Measurements from ENCODE around the gene RBMS2. TPM values are rescaled to one million over a fixed set of nuclear protein-coding genes. Genes with fewer than 3 reads are reported as not detected.
"Not testable (repeated sequence)": the region's sequence is repeated elsewhere in the genome, so short reads cannot be mapped to it uniquely, and the experiment has no call there.

RBMS2 gene
- polyA plus RNA-seq, 4 donors: 2.0 to 23.4 (median 5.8) TPM

DNA sequence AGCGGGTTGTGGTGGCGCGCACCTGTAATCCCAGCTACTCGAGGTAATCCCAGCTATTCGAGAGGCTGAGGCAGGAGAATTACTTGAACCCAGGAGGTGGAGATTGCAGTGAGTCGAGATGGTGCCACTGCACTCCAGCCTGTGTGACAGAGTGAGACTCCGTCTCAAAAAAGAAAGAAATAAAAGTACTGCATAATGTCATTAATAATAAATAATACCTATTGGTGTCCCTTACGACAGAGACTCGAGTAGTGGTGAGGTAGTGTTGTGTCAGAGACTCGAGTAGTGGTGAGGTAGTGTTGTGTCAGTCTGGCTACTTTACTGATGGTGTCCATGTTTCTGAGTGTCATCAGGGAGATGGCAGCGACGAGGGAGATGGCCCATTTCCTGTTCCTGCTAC, 34.9 kb upstream of the RBMS2 start:
- no peak for FAIRE-seq
- DNase-seq: no peak
- no peak overlapping the region for H3K4me3 ChIP-seq (ENCODE audit: low read depth in 1 of 3, low read length in 3 of 3)
- H3K36me3 ChIP-seq (ENCODE audit: control insufficient read depth in 3 of 3, insufficient read depth in 2 of 3, low read depth in 1 of 3, low read length in 3 of 3): no peaks in the 10 kb centered on the region
- peaks cover 0 to 4% of the 10 kb centered on the region in 2 donors for H3K9me3 ChIP-seq (ENCODE audit: control insufficient read depth in 2 of 2, insufficient read depth in 1 of 2, low read depth in 1 of 2, low read length in 1 of 2)
- H3K4me1 ChIP-seq (ENCODE audit: control insufficient read depth in 3 of 3, insufficient read depth in 2 of 3, low read depth in 1 of 3, low read length in 2 of 3): peaks cover 0 to 14% (median 4%) of the 10 kb centered on the region in 3 donors
- WGBS, 3 donors: 84 to 87% (median 85%) methylated on average over 12 of the region's 12 CpGs
- H3K27me3 ChIP-seq (ENCODE audit: control insufficient read depth in 3 of 3, insufficient read depth in 3 of 3, low read length in 3 of 3): peaks cover 0 to 23% (median 1%) of the 10 kb centered on the region in 3 donors
- H3K27ac ChIP-seq (ENCODE audit: low read depth in 1 of 3, low read length in 2 of 3): no peak overlapping the region

DNA sequence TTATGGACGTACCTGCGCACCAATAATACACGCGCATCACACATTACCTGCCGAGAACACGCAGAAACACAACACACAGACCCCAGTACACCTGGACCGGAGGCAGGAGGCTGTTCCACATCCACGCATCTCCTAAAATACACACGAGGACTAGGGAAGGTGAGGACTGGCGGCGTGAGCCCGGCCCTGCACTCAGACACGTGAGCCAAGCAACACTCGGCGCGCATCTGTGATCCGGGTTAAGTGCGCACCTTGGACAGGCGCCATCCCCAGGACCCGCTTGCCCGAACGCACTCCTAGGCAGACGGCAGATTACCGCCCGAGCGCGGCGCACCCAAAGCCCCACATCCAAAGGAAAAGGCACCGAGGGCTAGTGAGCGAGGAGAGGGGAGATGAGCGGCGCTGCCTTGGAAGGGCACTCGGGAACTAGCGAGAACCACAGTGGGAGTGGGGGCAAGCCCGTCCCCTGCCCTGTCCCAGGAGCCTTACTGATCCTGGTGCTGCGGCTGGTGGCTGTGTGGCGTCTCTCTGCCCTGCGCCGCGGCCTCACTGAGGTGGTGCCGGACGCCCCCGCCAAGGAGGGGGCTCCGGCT, 34.1 kb upstream of the RBMS2 start:
- H3K27me3 ChIP-seq (ENCODE audit: control insufficient read depth in 3 of 3, insufficient read depth in 3 of 3, low read length in 3 of 3): peaks cover 0 to 23% (median 1%) of the 10 kb centered on the region in 3 donors
- H3K4me1 ChIP-seq (ENCODE audit: control insufficient read depth in 3 of 3, insufficient read depth in 2 of 3, low read depth in 1 of 3, low read length in 2 of 3): peaks cover 0 to 14% (median 4%) of the 10 kb centered on the region in 3 donors
- DNase-seq: peak; percentile 34 to 69
- no peak for FAIRE-seq
- peak overlapping the region in 1 of 3 donors; percentile 11 for H3K27ac ChIP-seq (ENCODE audit: low read depth in 1 of 3, low read length in 2 of 3)
- H3K36me3 ChIP-seq (ENCODE audit: control insufficient read depth in 3 of 3, insufficient read depth in 2 of 3, low read depth in 1 of 3, low read length in 3 of 3): no peaks in the 10 kb centered on the region
- peaks cover 0 to 4% of the 10 kb centered on the region in 2 donors for H3K9me3 ChIP-seq (ENCODE audit: control insufficient read depth in 2 of 2, insufficient read depth in 1 of 2, low read depth in 1 of 2, low read length in 1 of 2)
- WGBS, 3 donors: 1 to 5% (median 5%) methylated on average over 43 to 44 of the region's 44 CpGs
- H3K4me3 ChIP-seq (ENCODE audit: low read depth in 1 of 3, low read length in 3 of 3): peak overlapping the region; percentile 45 to 58 (median 49)

DNA sequence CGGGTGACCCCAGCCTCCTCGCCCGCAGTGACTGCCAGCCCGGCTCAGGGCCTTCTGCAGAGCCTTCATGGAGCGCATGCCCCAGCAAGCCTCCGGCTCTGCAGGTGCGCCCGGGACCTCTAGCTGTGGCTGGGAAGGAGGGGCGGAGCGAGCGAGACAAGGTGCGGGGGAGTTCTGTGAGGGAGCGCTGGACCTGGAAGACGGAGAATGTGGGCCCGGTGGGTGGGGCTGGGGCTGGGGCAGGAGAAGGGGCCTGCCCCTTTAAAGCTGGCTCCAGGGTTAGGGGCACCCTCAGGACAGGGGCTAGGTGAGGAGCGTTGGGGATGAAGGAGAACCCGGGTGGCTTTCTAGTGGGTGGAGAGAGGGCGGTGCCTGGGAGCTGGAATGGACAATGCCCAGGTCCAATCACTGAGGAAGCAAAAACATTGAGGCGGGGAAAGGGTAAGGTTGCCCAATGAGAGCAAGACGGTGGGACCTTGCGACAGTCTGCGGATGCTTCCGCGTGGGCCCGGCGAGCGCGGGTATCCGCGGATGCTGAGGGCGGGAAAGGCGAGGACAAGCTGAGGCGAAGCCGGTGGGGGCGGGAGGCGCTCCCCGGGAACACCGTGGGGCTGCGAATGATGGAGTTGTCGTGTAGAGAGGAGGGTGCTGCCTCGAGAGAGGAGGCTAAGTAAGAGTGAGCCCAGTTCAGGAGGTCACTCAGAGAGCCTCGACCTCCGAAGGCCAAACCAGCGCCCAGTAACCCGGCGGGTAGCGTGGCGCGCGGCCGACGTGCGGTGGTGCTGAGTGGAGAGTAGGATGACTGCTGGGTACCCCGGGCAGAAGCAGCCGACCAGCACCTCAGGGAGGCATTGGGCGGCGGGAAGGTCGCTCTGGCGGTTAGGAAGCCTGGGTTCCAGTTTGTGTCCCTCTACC, 33.3 kb upstream of the RBMS2 start, which contains the start of gene GLS2:
Gene GLS2, minus strand, starts transcription at position 121 of the 915 bp plus-strand sequence. Its CDS starts 43 bp downstream, at position 78.
- DNase-seq (peak; percentile 87 to 89), FAIRE-seq (no peak)
- Histone ChIP-seq H3K27ac (ENCODE audit: low read depth in 1 of 3, low read length in 2 of 3) (peak within 1 kb of the TSS in 1 of 3 donors; percentile 11), H3K27me3 (ENCODE audit: control insufficient read depth in 3 of 3, insufficient read depth in 3 of 3, low read length in 3 of 3) (peaks cover 0 to 23% (median 1%) of the 10 kb centered on the region in 3 donors), H3K36me3 (ENCODE audit: control insufficient read depth in 3 of 3, insufficient read depth in 2 of 3, low read depth in 1 of 3, low read length in 3 of 3) (no peaks in the 10 kb centered on the region), H3K4me3 (ENCODE audit: low read depth in 1 of 3, low read length in 3 of 3) (peak within 1 kb of the TSS; percentile 45 to 58 (median 49)), H3K9me3 (ENCODE audit: control insufficient read depth in 2 of 2, insufficient read depth in 1 of 2, low read depth in 1 of 2, low read length in 1 of 2) (peaks cover 0 to 4% of the 10 kb centered on the region in 2 donors), H3K4me1 (ENCODE audit: control insufficient read depth in 3 of 3, insufficient read depth in 2 of 3, low read depth in 1 of 3, low read length in 2 of 3) (peaks cover 0 to 14% (median 4%) of the 10 kb centered on the region in 3 donors)
- 16 to 22% (median 20%) methylated on average over 57 to 59 of the region's 59 CpGs for WGBS, 3 donors

DNA sequence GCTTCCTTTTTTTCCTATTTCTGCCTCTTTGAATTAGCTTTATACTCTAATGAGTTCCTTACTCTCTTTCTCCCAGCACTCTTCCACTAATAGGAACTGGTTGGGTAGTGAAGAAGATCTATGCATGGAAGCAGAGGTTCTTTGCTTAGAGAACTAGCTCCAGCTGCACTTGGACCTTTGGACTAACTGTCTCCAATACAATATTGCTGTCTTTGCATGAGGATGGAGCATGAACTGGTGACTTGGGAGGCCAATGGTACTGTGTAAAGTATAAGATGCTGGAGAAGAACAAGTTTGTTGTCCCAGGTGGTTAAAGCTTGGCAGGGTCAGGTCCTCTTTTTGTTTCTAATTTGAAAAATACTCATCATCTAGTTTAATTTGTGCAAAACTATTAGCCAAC, 31.3 kb upstream of the RBMS2 start:
- Histone ChIP-seq H3K36me3 (ENCODE audit: control insufficient read depth in 3 of 3, insufficient read depth in 2 of 3, low read depth in 1 of 3, low read length in 3 of 3) (no peaks in the 10 kb centered on the region), H3K4me3 (ENCODE audit: low read depth in 1 of 3, low read length in 3 of 3) (no peak overlapping the region), H3K27ac (ENCODE audit: low read depth in 1 of 3, low read length in 2 of 3) (no peak overlapping the region), H3K4me1 (ENCODE audit: control insufficient read depth in 3 of 3, insufficient read depth in 2 of 3, low read depth in 1 of 3, low read length in 2 of 3) (peaks cover 0 to 14% (median 4%) of the 10 kb centered on the region in 3 donors), H3K27me3 (ENCODE audit: control insufficient read depth in 3 of 3, insufficient read depth in 3 of 3, low read length in 3 of 3) (peaks cover 0 to 23% (median 1%) of the 10 kb centered on the region in 3 donors), H3K9me3 (ENCODE audit: control insufficient read depth in 2 of 2, insufficient read depth in 1 of 2, low read depth in 1 of 2, low read length in 1 of 2) (peaks cover 0 to 22% of the 10 kb centered on the region in 2 donors)
- FAIRE-seq (no peak), DNase-seq (peak; percentile 37 to 54)

DNA sequence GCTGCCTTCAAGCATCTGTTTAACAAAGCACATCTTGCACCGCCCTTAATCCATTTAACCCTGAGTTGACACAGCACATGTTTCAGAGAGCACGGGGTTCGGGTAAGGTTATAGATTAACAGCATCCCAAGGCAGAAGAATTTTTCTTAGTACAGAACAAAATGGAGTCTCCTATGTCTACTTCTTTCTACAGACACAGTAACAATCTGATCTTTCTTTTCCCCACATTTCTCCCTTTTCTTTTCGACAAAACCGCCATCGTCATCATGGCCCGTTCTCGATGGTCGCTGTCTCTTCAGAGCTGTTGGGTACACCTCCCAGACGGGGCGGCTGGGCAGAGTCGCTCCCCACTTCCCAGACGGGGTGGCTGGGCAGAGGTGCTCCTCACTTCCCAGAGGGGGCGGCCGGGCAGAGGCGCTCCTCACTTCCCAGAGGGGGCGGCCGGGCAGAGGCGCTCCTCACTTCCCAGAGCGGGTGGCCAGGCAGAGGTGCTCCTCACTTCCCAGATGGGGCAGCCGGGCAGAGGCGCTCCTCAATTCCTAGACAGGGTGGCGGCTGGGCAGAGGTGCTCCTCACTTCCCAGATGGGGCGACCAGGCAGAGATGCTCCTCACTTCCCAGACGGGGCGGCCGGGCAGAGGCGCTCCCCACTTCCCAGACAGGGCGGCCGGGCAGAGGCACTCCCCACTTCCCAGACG, 28.1 kb upstream of the RBMS2 start:
- WGBS, 3 donors: 89 to 91% (median 90%) methylated on average over 30 to 31 of the region's 31 CpGs
- FAIRE-seq, DNase-seq: not testable (repeated sequence)

DNA sequence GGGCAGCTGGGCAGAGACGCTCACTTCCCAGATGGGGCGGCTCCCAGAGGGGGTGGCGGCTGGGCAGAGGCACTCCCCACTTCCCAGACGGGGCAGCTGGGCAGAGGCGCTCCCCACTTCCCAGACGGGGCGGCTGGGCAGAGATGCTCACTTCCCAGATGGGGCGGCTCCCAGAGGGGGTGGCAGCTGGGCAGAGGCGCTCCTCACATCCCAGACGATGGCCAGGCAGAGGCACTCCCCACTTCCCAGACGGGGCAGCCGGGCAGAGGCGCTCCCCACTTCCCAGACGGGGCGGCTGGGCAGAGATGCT, 27.6 kb upstream of the RBMS2 start:
- not testable (repeated sequence) for H3K27ac ChIP-seq (ENCODE audit: low read depth in 1 of 3, low read length in 2 of 3); FAIRE-seq; H3K4me1 ChIP-seq (ENCODE audit: control insufficient read depth in 3 of 3, insufficient read depth in 2 of 3, low read depth in 1 of 3, low read length in 2 of 3); H3K4me3 ChIP-seq (ENCODE audit: low read depth in 1 of 3, low read length in 3 of 3); DNase-seq; H3K36me3 ChIP-seq (ENCODE audit: control insufficient read depth in 3 of 3, insufficient read depth in 2 of 3, low read depth in 1 of 3, low read length in 3 of 3)
- peaks cover 0 to 16% (median 0%) of the 10 kb centered on the region in 3 donors for H3K27me3 ChIP-seq (ENCODE audit: control insufficient read depth in 3 of 3, insufficient read depth in 3 of 3, low read length in 3 of 3)
- H3K9me3 ChIP-seq (ENCODE audit: control insufficient read depth in 2 of 2, insufficient read depth in 1 of 2, low read depth in 1 of 2, low read length in 1 of 2): peaks cover 0 to 19% of the 10 kb centered on the region in 2 donors
- 93 to 97% (median 93%) methylated on average over 14 to 15 of the region's 15 CpGs for whole genome bisulfite sequencing, 3 donors

More for the DNA sequence above, 28.1 kb upstream of the RBMS2 start:
- H3K27ac ChIP-seq (ENCODE audit: low read depth in 1 of 3, low read length in 2 of 3); H3K4me3 ChIP-seq (ENCODE audit: low read depth in 1 of 3, low read length in 3 of 3); H3K36me3 ChIP-seq (ENCODE audit: control insufficient read depth in 3 of 3, insufficient read depth in 2 of 3, low read depth in 1 of 3, low read length in 3 of 3); H3K4me1 ChIP-seq (ENCODE audit: control insufficient read depth in 3 of 3, insufficient read depth in 2 of 3, low read depth in 1 of 3, low read length in 2 of 3): not testable (repeated sequence)
- peaks cover 0 to 22% of the 10 kb centered on the region in 2 donors for H3K9me3 ChIP-seq (ENCODE audit: control insufficient read depth in 2 of 2, insufficient read depth in 1 of 2, low read depth in 1 of 2, low read length in 1 of 2)
- peaks cover 0 to 21% (median 1%) of the 10 kb centered on the region in 3 donors for H3K27me3 ChIP-seq (ENCODE audit: control insufficient read depth in 3 of 3, insufficient read depth in 3 of 3, low read length in 3 of 3)

DNA sequence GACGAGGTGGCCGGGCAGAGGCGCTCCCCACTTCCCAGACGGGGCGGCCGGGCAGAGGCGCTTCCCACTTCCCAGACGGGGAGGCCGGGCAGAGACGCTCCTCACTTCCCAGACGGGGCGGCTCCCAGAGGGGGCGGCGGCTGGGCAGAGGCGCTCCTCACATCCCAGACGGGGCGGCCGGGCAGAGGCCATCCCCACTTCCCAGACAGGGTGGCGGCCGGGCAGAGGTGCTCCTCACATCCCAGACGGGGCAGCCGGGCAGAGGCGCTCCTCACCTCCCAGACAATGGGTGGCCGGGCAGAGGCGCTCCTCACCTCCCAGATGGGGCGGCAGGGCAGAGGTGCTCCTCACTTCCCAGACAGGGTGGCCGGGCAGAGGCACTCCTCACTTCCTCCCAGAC, 27.1 kb upstream of the RBMS2 start:
- WGBS, 3 donors: 96 to 97% (median 97%) methylated on average over 22 to 27 of the region's 27 CpGs
- H3K36me3 ChIP-seq (ENCODE audit: control insufficient read depth in 3 of 3, insufficient read depth in 2 of 3, low read depth in 1 of 3, low read length in 3 of 3); H3K4me3 ChIP-seq (ENCODE audit: low read depth in 1 of 3, low read length in 3 of 3); DNase-seq; H3K27ac ChIP-seq (ENCODE audit: low read depth in 1 of 3, low read length in 2 of 3); FAIRE-seq; H3K4me1 ChIP-seq (ENCODE audit: control insufficient read depth in 3 of 3, insufficient read depth in 2 of 3, low read depth in 1 of 3, low read length in 2 of 3): not testable (repeated sequence)
- Histone ChIP-seq H3K27me3 (ENCODE audit: control insufficient read depth in 3 of 3, insufficient read depth in 3 of 3, low read length in 3 of 3) (peaks cover 0 to 14% (median 0%) of the 10 kb centered on the region in 3 donors), H3K9me3 (ENCODE audit: control insufficient read depth in 2 of 2, insufficient read depth in 1 of 2, low read depth in 1 of 2, low read length in 1 of 2) (peaks cover 0 to 19% of the 10 kb centered on the region in 2 donors)

DNA sequence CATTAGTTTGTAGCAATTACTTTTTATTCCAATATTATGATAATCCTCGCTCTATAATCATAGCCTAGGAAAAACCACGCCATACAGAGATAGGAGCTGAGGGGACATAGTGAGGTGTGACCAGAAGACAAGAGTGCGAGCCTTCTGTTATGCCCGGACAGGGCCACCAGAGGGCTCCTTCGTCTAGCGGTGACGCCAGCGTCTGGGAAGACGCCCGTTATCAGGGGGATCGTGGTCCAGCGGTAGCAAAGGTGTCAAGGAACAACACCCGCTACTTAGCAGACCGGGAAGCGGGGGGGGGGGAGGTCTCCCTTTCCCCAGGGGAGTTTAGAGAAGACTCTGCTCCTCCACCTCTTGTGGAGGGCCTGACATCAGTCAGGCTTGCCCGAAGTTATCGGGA, 24.9 kb upstream of the RBMS2 start:
- not testable (repeated sequence) for FAIRE-seq
- peaks cover 0 to 10% (median 0%) of the 10 kb centered on the region in 3 donors for H3K27me3 ChIP-seq (ENCODE audit: control insufficient read depth in 3 of 3, insufficient read depth in 3 of 3, low read length in 3 of 3)

More for the DNA sequence above, 24.9 kb upstream of the RBMS2 start:
- 8 to 13% (median 13%) methylated on average over 15 to 17 of the region's 17 CpGs for WGBS, 3 donors
- H3K9me3 ChIP-seq (ENCODE audit: control insufficient read depth in 2 of 2, insufficient read depth in 1 of 2, low read depth in 1 of 2, low read length in 1 of 2): peaks cover 0 to 19% of the 10 kb centered on the region in 2 donors
- H3K27ac ChIP-seq (ENCODE audit: low read depth in 1 of 3, low read length in 2 of 3); H3K4me3 ChIP-seq (ENCODE audit: low read depth in 1 of 3, low read length in 3 of 3); H3K4me1 ChIP-seq (ENCODE audit: control insufficient read depth in 3 of 3, insufficient read depth in 2 of 3, low read depth in 1 of 3, low read length in 2 of 3); H3K36me3 ChIP-seq (ENCODE audit: control insufficient read depth in 3 of 3, insufficient read depth in 2 of 3, low read depth in 1 of 3, low read length in 3 of 3): not testable (repeated sequence)
- peak; percentile 22 to 27 for DNase-seq

All from small intestine (tissue), 7 donors.